Adrenal gland (tissue), 12 donors: ENCODE measurements around the gene SLC9A9. TPM values are rescaled to one million over a fixed set of nuclear protein-coding genes. Genes with fewer than 3 reads are reported as not detected.

Experiments used
- DNase-seq, 7 donors: peaks; one replicate each; pipeline ENCODE4 v3.0.0-alpha.2; 2019 to 2020
- H3K27ac ChIP-seq, 5 donors: fragments of 200-600 bp; sonication (generic) in 4 of 5; 1 replicate in 3 of 5; 2 replicates in 2 of 5; pipeline versions ENCODE4 v1.5.1 to v1.8.0; 2016 to 2020; ENCODE audit warnings: mild to moderate bottlenecking in 1 of 5
- H3K27me3 ChIP-seq: fragments of 200-600 bp; 2 replicates; pipeline ENCODE4 v1.8.0; 2021
- H3K36me3 ChIP-seq, 2 donors: fragments of 200-600 bp; replicated peaks in 1 of 2; 1 replicate in 1 of 2; 2 replicates in 1 of 2; pipeline versions ENCODE4 v1.5.1 to v1.8.0; 2018 to 2022
- H3K4me1 ChIP-seq, 2 donors: fragments of 200-600 bp; replicated peaks in 1 of 2; 1 replicate in 1 of 2; 2 replicates in 1 of 2; pipeline versions ENCODE4 v1.5.1 to v1.8.0; 2018 to 2021
- H3K4me3 ChIP-seq, 4 donors: fragments of 200-600 bp; sonication (generic) in 3 of 4; one replicate each; pipeline ENCODE4 v1.5.1; 2016 to 2018
- H3K9me3 ChIP-seq, 3 donors: fragments of 200-600 bp; sonication (generic) in 1 of 3; replicated peaks in 1 of 3; 1 replicate in 2 of 3; 2 replicates in 1 of 3; pipeline versions ENCODE4 v1.5.1 to v1.8.0; 2016 to 2021
- CTCF ChIP-seq, 6 experiments: fragments of 450-650 bp in 4 of 6; fragments of 200-600 bp in 2 of 6; sonication (generic) in 1 of 6; IDR thresholded peaks; 1 replicate in 5 of 6; 2 replicates in 1 of 6; pipeline versions ENCODE4 v1.5.1 to v1.8.0; 2016 to 2021; ENCODE audit warnings: antibody characterized with exemption in 6 of 6, mild to moderate bottlenecking in 2 of 6, moderate library complexity in 1 of 6
- POLR2A ChIP-seq, 2 donors: fragments of 450-650 bp; IDR thresholded peaks; one replicate each; pipeline ENCODE4 v1.6.1; 2017; ENCODE audit warnings: antibody characterized with exemption in 2 of 2, mild to moderate bottlenecking in 2 of 2, moderate library complexity in 1 of 2
- WGBS, 4 donors: extraction: QIAGEN DNeasy Blood & Tissue Kit in 2 of 4; methylation state at CpG; one replicate each; pipeline versions ENCODE4 v1.1.5 to v1.1.7; 2013 to 2017; 5-methylcytosine and 5-hydroxymethylcytosine counted together
- intact Hi-C, 2 donors: fragments of 100-400 bp; cut with DNase I; formaldehyde crosslinking; loops; one replicate each; pipeline versions ENCODE4 v1.14.1 to v1.15.0; 2022 to 2023
- polyA plus RNA-seq, 3 donors: library from polyadenylated mRNA; stranded (reverse); fragments of 200-250 nt in 2 of 3; fragments of 350-450 nt in 1 of 3; fragmentation: Illumina TruSeq in 1 of 3; extraction: RNeasy Lipid Tissue Mini Kit (QIAGEN cat#74804) in 1 of 3; gene quantifications; one replicate each; pipeline ENCODE4 v1.2.3, GENCODE V29; 2013 to 2014
- total RNA-seq, 9 donors: library from RNA; depleted of rRNA in 4 of 9; stranded (reverse); fragments of >200 nt in 4 of 9; fragments of 120-200 nt in 1 of 9; fragmentation: NEBNext Ultra II Directional in 1 of 9; extraction: Animal tissue kit (Norgen Biotek cat#: 25700) in 1 of 9; gene quantifications; one replicate each; pipeline versions ENCODE4 v1.1.0 to v1.2.4, GENCODE V29; 2013 to 2023
- donor health status: healthy with polysubstance abuse.
- donor health status: Bipolar disorder and iron deficiency.
- donor health status: DM: yes; HTN: yes; CAD: no.
- donor health status: DM: no; HTN: no; CAD: no.
- donor health status: DM: no; HTN: no; CAD: no.
- donor health status: DM: yes; HTN: yes; CAD: no.

Gene SLC9A9
- total and polyA plus RNA-seq, 12 donors, result 4.2 to 23.7 (median 13.5) TPM

GRCh38 chr3:143247073-143247472, 601.2 kb downstream of the SLC9A9 start:
- intact Hi-C loops, result no loop called here
- no peaks in the 10 kb centered on the region for H3K36me3 ChIP-seq
- no peak overlapping the region for H3K4me3 ChIP-seq
- no peak overlapping the region for H3K27ac ChIP-seq
- H3K4me1 ChIP-seq, result no peaks in the 10 kb centered on the region
- no peak for DNase-seq
- no peaks in the 10 kb centered on the region for H3K27me3 ChIP-seq
- no peak for TF ChIP-seq CTCF (IDR thresholded peaks at IDR 0.05)
- no peak for TF ChIP-seq POLR2A (IDR thresholded peaks at IDR 0.05)
- H3K9me3 ChIP-seq, result no peaks in the 10 kb centered on the region
- WGBS, 4 donors, result 77 to 93% (median 79%) methylated on average over 3 of the region's 3 CpGs

GRCh38 chr3:143245692-143246091, 602.6 kb downstream of the SLC9A9 start:
- Histone ChIP-seq H3K36me3 (no peaks in the 10 kb centered on the region), H3K4me1 (no peaks in the 10 kb centered on the region), H3K4me3 (no peak overlapping the region), H3K9me3 (no peaks in the 10 kb centered on the region), H3K27ac (no peak overlapping the region), H3K27me3 (no peaks in the 10 kb centered on the region)
- TF ChIP-seq POLR2A (IDR thresholded peaks at IDR 0.05), result no peak
- no peak for TF ChIP-seq CTCF (IDR thresholded peaks at IDR 0.05)
- intact Hi-C loops, result no loop called here
- no peak for DNase-seq
- whole genome bisulfite sequencing, 4 donors, result 78 to 90% (median 89%) methylated on average over 4 of the region's 4 CpGs

- Histone ChIP-seq H3K4me1 (no peaks in the 10 kb centered on the region), H3K4me3 (no peak overlapping the region), H3K27ac (no peak overlapping the region), H3K36me3 (no peaks in the 10 kb centered on the region), H3K27me3 (no peaks in the 10 kb centered on the region), H3K9me3 (no peaks in the 10 kb centered on the region)
- TF ChIP-seq POLR2A (IDR thresholded peaks at IDR 0.05) (no peak), CTCF (IDR thresholded peaks at IDR 0.05) (no peak)
- intact Hi-C loops, result no loop called here
- WGBS, 4 donors, result 83 to 90% (median 84%) methylated on average over 9 of the region's 9 CpGs
- DNase-seq, result no peak
Measured at GRCh38 chr3:143244516-143245063, 603.7 kb downstream of the SLC9A9 start.

GRCh38 chr3:143243686-143244085, 604.6 kb downstream of the SLC9A9 start:
- intact Hi-C loops, result no loop called here
- H3K36me3 ChIP-seq, result no peaks in the 10 kb centered on the region
- TF ChIP-seq CTCF (IDR thresholded peaks at IDR 0.05), result no peak
- no peak for TF ChIP-seq POLR2A (IDR thresholded peaks at IDR 0.05)
- no peaks in the 10 kb centered on the region for H3K4me1 ChIP-seq
- WGBS, 4 donors, result 92 to 94% (median 93%) methylated on average over 6 of the region's 6 CpGs
- DNase-seq, result no peak
- no peaks in the 10 kb centered on the region for H3K27me3 ChIP-seq
- no peaks in the 10 kb centered on the region for H3K9me3 ChIP-seq
- no peak overlapping the region for H3K27ac ChIP-seq
- H3K4me3 ChIP-seq, result no peak overlapping the region
